Measurements from ENCODE around the gene DUSP22.

DUSP22 gene

DNA sequence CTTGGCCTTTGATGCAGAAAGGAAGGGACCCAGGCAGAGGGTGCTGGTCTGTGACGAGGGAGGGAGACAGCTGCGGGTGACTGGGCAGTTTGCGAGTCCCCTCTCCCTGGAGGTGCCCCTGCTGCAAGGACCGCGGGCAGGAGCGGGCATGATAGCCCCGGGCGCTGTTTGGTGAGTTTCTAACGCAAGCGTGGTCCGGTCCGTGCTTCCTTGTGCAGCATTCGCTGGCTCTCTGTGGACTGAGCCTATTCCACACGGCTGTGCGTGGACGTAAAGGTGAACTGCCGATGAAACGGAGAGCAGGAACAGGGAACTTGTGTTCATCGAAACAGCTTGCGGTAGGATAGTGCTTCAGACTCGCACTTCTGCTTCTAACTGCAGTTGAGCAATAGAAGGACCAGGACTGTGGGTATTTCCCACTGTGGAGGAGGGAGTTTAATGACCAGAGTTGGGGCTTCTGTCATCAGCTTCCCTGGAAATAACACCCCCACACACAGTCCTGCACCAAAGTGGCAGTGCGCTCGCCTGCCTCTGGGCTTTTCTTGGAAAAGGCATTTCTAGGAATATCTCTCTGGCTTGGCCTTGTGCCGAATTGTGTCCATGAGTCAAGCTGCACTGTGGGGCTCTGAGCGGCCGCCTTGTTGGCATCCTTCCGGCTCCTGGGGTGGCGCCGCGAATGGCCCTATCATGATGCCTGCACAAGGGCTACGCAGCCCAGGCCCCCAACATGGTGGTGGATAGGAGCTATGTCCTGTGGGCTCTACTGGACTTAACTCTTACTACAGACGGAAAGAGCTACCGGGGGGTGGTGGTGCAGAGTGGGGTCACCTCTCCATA, 48.9 kb downstream of the DUSP22 start:
- DNase-seq, result no peak

DNA sequence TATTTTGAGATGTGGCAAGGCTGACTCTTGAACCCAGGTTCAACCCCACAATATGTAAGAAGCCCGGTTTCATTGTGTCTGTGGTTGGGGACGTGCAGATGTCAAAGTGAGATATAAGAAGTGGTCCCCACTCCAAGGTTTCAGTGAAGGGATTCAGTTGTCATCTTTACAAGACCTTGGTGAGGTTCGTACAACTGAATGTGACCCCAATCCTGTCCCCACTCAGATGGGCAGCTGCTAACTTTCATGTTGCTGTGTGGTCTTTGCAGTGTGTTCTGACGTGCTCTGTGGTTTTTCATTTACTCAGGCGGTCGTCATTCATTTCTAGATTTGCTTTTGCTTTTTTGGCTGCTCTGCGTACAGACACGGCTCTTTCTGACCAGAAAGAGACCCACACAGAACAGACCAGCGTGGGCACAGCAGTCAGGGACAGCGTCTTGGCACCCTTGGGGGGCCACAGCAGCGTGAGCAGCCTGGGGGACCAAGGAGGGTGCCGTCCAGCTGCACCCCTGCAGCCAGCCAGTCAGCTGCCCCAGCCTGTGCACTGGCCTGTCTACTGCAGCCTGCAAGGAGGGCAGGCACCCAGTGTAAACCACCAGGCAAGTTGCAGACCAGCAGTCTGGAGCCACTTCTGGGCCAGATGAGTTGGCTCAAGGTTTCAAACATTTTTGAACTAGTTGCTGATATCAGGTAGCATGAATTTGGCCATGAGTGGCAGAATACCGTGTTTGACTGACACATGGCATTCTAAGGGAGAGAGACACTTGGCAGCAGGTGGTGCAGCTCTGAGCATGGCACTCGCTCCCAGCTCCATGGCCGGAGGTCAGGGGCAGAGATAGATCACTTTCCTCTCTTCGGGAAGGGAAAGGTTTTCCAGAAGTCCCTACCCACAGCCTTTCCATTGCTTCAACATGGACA, 49.9 kb downstream of the DUSP22 start:
- no peak for DNase-seq

DNA sequence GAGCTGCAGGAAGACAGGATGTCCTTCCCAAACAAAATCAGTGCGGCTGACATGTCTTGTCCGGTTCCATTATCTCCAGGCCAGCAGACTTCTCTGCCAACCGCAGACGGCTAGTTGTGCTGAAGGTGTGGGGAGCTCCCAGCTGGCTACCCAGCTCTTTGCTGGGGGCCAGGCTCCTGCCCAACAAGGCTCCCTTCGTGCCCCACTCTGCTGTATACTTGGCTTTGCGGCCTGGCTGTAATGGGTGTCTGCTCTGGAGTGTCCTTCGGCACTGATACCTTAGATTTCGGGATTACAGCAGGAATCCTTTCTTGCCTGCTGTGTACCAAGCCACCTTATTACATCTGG, 50.5 kb downstream of the DUSP22 start:
- DNase-seq, result no peak

DNA sequence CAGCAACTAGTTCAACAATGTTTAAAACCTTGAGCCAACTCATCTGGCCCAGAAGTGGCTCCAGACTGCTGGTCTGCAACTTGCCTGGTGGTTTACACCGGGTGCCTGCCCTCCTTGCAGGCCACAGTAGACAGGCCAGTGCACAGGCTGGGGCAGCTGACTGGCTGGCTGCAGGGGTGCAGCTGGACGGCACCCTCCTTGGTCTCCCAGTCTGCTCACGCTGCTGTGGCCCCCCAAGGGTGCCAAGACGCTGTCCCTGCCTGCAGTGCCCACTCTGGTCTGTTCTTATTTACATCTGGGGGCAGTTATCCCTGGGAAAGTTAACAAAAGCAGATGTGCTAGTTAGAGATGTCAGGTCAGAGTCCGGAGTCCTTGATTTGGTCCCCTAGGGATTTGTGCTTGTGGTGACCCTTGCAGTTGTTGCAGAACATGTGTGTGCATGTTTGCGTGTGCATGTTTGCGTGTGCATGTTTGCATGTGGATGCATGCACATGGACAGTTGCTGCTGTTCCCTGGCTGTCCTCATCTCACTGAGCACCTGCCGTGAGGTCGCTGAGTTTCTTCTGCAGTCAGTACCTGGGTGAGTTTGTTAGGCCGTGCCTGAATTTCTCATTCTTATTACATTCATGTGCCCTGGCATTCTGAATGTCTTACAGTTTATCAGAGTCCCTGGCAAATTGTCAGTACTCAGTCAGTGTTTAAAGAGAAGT, 51.1 kb downstream of the DUSP22 start:
- no peak for DNase-seq

DNA sequence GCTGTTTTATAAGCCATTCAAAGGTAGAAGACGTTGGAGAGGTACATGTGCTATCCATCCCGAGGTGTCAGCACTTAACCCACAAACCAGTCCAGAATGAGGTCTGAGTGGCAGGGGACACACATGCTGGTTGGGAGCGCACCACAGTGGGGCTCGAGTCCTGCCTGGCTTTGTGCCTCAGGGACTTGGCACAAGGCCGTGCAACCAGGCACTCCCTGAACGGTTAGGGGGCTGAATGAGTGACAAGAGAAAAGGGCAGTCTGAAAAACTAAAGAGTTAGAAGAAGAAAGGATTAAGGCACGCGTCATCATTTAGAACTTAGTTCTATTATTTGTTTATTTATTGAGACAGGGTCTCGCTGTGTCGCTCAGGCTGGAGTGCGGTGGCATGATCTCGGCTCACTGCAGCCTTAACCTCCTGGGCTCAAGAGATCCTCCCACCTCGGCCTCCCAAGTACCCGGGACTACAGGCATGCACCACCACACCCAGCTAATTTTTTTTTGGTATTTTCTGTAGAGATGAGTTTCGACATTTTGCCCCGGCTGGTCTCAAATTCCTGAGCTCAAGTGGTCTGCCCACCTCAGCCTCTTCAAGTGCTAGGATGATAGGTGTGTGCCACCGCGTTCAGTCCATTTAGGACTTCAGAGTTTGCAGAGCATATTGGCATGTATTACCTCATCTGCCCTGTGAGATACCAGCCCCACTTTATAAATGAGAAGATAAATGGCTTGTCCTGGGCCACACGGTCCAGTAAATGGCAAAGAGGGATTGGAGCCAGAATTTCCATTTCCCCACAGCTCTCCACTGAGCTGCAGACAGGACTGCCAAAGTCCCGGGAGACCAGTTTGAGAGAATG, 51.9 kb downstream of the DUSP22 start:
- peak; percentile 61 for DNase-seq

DNA sequence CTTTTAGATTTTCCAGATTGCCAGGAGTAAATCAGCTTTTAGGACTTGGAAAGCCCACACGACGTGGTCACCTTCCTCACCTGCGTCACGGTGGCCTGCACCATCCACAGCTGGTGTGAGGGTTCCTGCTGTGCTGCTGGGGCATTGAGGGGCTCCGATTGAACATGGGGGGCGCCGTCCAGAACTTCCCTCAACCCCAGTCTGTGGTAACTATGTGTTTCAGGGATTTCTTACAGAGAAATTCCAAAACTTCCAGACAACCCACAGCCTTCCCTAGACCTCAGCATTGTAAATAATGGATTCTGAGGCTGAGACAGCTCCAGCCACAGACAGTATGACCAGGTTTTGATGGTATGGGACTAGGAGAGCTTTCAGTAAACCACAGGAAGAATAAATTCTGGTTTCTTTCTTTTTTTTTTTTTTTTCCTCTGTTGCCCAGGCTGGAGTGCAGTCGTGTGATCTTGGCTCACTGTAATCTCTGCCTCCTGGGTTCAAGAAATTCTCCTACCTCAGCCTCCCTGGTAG, 52.6 kb downstream of the DUSP22 start:
- peak; percentile 79 for DNase-seq

DNA sequence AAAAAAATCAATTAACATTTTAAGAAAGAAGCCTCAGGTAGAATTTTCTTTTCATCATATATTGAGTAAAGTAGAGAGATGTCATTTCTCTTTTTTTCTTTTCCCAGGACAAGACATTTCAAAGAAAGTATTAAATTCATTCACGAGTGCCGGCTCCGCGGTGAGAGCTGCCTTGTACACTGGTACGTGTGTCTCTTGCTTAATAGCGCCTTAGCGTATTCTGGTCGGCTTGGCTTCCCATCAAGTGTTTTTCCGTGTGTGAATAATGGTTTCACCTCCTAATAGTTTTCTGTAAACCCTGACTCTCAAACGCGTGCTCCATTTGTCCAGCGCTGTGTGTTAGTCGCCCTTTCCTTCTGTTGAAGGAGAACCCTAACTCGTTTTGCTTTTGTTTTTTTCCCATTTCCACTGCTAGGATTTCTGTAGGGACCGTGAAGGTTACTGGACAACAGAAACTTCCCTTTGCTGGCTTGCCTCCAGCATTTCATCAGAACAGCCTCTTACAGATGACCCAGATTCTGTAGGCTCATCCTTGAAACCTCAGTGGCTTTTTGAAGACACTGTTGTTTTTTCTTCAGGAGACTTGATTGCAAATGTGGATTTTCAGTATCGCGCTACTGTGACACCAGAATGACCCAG, 53.6 kb downstream of the DUSP22 start:
- no peak for DNase-seq

DNA sequence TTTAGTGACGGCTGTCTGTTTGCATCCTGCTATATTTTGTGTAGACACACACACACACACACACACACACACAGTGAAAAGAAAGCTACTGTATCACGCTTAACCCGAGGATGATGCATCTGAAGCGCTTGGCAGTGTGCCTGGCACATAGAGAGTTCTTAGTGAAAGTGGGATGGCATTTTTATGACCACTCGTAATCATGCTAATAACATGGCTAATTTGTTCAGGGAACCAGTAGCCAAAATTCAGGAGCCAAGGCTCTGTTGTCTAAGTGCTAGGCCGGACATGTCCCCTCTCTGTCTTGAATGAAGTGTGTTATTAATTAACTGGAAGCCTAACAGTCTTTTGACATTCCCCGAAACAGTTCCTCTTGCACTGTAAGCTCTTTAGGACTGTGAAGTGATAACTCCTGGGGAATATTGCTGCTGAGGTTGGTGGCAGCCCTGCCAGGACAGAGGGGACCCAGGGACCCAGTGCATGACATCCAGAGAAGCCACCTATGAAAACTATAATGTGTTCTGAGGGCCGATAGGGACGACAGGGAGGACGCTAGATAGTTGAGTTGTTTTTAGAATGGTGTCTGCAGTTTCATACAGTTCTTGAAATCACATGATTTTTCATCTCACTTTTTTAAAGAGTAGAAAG, 54.2 kb downstream of the DUSP22 start:
- DNase-seq, result peak; percentile 73

DNA sequence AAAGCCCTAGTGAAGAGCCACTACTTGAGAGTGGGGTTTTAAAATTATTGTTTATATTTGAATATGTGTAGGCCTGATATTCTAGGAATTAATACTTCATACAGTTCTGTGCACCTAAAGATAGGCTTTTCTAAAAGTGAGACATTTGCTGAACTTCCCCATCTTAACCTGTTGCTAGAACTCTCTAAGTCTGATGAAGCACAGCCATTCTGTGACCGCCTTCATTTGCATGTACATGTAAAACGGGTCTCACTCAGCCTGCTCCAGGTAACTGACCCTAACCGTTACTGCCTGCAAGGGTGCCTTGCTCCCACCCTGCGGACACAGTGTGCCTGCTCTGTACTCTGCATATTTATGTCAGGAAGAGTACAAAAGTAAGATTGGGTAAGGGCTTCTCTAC, 54.9 kb downstream of the DUSP22 start:
- no peak for DNase-seq

DNA sequence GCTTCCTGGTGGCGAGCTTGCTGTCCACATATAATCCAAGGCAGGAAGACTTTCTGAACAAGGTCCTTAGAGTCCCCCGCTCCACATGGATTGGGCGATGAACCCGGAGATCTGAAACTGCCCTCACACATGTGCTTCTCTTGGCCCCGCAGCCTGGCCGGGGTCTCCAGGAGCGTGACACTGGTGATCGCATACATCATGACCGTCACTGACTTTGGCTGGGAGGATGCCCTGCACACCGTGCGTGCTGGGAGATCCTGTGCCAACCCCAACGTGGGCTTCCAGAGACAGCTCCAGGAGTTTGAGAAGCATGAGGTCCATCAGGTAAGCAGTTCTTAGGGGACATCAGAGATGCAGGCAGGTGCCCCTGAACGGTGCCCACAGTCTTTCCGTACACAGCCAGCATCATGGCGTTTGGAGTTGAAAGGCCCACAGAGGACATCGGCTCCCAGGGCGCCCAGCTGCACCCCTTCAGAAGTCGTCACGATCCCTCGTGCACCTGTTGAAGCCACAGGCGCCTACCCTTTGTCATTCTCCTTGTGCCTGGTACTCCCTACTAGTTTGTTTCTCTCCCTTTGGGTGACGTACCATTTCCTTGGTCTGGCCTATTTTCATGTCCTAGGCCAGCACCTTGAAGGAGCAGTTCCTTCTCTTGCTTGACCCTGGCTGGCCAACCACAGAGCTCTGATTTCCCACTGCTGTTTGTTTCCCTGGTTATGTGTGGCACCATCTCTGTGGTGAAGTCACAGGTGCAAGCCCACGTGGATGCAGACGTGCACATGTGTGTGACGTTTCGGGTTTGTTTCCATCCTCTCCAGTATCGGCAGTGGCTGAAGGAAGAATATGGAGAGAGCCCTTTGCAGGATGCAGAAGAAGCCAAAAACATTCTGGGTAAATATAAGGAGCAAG, 55.9 kb downstream of the DUSP22 start:
- no peak for DNase-seq

DNA sequence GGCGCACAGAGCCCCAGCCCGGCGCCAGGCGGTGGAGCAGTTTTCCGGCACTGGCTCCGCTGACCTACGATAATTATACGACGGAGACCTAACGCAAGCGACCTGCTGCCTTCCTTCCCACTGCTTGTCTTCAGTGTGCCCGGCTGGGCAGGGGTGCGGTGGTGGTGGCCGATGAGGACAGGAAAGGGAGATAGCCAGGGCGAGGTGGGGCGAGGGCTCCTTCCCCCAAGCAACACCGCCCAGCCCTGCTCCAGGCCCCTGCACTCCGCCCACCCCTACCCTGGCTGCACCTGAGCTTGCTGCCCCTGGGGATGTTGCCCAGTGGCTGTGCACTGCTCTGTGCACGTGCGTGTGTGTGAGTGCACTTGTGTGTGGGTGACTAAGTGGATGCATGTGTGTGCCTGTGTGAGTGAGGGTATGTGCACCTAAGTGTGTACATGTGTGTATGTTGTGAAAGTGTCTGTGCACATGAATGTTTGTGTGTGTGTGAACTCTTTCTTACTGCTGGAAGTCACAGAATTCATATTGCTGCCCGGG, 56.6 kb downstream of the DUSP22 start:
- DNase-seq, result no peak

DNA sequence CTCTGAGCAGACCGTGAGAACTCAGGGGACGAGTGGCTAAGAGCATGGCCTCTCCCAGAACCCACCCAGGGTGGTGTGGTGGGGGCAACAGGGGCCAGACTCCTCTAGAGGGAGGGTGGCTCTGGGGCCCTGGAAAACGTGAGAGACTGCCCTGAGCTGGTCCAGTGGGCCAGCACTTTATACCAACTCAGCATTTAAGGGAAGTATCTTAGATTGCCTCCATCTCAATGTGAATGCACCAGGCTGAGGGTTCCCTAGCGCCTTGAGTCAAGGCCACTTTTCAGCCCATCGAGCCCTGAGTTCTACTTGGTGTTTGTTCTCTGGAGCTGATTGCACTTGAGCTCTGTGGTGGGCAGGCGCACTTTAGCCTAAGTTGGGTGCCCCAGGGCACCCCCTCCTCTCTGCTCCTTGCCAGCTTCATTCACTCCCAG, 57.2 kb downstream of the DUSP22 start:
- no peak for DNase-seq

DNA sequence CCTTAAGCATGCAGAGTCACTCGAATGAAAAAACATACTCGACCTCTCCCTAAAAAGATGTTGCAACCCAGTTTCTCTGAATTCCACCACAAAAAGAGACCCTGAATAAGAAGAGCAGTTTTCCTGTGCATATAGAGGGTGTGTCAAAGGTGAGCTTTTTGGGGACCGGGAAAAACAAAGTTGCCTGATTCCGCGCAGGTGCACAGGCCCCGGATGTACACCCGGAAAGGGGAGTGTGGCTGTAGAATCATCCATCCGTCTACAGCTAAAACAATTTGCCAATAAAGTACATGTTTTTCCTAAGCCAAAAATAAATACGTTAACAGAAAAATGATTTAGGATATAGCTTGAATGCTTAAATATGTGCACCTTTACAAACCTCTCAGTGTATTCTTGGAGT, 58.1 kb downstream of the DUSP22 start:
- DNase-seq, result no peak

DNA sequence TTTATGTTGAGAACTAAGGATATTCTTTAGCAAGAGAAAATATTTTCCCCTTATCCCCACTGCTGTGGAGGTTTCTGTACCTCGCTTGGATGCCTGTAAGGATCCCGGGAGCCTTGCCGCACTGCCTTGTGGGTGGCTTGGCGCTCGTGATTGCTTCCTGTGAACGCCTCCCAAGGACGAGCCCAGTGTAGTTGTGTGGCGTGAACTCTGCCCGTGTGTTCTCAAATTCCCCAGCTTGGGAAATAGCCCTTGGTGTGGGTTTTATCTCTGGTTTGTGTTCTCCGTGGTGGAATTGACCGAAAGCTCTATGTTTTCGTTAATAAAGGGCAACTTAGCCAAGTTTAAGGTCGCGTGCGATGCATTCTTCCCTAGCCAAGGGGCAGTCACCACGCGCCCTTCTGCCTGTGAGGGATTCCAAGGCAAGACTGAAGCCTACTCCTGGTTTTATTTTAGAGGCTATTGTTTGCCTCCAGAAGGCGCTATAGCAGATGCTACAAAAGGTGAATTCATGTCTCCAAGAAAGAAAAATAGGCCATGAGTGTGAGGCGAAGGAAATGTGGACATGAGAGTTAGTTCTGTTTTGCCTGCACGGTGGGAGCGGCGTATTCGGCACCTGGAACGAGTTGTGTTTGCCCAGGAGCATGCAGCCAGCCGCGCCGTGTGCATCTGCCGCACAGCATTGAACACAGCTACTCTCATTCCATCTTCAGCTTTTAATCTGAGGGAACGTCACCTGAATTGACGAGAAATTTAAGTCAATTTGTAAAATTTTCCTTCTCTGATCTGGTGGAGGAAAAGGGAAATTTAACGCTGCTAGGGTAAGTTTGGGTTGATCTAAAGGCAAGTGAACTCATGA, 59.0 kb downstream of the DUSP22 start:
- DNase-seq, result no peak

DNA sequence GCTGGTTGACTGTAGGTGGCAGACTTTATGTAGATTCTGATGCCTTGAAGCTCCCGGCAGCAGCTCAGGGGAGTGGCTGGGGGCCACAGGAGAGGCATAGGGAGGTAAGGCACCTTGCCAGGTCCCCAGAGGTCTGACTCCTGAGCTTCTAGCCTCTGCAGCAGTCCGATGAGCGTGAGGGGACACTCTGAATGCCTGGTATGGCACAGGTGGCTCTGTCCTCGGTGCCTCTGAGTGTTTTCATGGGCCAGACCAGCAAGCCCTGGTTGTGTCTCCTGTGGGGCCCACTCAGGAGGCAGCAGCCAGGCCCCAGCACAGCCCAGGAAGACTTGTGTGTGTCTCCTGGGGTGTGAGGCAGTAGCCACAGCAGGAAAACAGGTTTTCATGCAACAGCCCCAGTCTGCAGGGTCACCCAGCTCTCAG, 59.6 kb downstream of the DUSP22 start:
- no peak for DNase-seq

DNA sequence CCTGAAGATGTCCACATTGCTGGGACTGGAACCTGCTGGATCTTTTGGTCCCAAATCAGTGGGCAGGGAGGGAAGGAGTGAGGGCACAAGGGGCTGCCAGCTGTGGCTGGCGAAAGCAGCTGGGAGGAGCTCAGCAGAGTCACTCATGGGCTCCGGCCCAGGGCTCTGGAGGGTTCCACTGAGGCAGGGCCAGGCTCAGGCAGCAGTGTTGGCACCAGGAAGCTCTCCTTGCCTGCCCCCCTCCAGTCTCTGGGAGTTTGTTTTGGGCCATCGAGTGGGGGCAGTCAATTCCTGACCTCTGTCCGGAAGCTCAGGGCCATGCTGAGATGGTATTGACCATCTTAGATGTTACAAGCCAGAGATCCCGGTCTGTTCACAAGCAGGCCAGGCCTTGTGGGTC, 60.2 kb downstream of the DUSP22 start:
- no peak for DNase-seq

DNA sequence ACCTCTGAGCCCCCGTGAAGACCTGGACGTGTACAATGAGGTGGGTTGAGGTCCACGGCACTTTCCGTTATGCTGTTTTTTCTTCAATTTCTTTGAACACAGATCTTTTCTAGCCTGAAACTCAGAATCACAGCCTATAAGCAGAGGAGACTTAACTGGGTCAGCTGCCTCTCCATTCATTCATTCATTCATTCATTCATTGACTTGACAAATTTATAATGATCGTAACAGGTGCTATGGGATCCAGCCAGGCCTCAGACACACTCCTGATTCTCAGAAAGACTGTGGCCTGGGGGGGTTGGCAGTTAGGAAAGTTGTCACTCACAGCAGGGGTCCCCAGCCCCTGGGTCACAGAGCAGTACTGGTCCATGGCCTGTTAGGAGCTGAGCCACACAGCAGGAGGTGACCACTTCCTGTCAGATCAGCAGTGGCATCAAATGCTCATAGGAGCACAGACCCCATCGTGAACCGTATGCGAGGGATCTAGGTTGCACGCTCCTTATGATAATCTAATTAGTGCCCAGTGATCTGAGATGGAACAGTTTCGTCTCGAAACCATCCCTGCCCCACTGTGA, 60.7 kb downstream of the DUSP22 start:
- peak; percentile 9 for DNase-seq

All from fibroblast of skin of scalp (primary cell).